H1 (cell line): Measurements from ENCODE around the gene BICDL1. TPM values are rescaled to one million over a fixed set of nuclear protein-coding genes. Genes with fewer than 3 reads are reported as not detected.

Source experiments
- CTCF ChIA-PET: fragments of 300-600 bp; sonication (Branson Sonifier 250); formaldehyde crosslinking; loops from one replicate; lab custom pipeline; 2021; ENCODE audit not compliant: partially characterized antibody; lab: Charles Lee
- POLR2A ChIA-PET: fragments of 300-600 bp; sonication (Branson Sonifier 250); formaldehyde crosslinking; loops from one replicate; lab custom pipeline; 2021; ENCODE audit warnings: inconsistent platforms; ENCODE audit not compliant: partially characterized antibody; lab: Charles Lee
- DNase-seq, 2 experiments: peaks; one replicate each; pipeline versions ENCODE4 v3.0.0 to v3.0.0-alpha.2; 2010 to 2022; ENCODE audit warnings: low spot score in 2 of 2, low read depth in 1 of 2, mixed read lengths in 1 of 2
- FAIRE-seq: peaks from 2 replicates; lab custom pipeline; 2011; peaks lifted over from hg19 to GRCh38; lab: Jason Lieb, UNC
- H2AFZ ChIP-seq: 2 replicates; pipeline ENCODE4 v1.8.1; 2012; ENCODE audit warnings: low read length, inconsistent platforms
- H2AK5ac ChIP-seq: 2 replicates; pipeline ENCODE4 v1.6.1; 2013; ENCODE audit warnings: low read depth, low read length
- H2BK120ac ChIP-seq: replicated peaks from 2 replicates; pipeline ENCODE3; 2013; ENCODE audit warnings: low read depth, low read length, inconsistent platforms
- H2BK12ac ChIP-seq: 2 replicates; pipeline ENCODE4 v1.6.1; 2013; ENCODE audit warnings: low read depth, low read length
- H2BK15ac ChIP-seq: 2 replicates; pipeline ENCODE4 v1.6.1; 2013; ENCODE audit warnings: low read length
- H2BK20ac ChIP-seq: 2 replicates; pipeline ENCODE4 v1.6.1; 2013; ENCODE audit warnings: low read length
- H2BK5ac ChIP-seq: 2 replicates; pipeline ENCODE4 v1.6.1; 2013; ENCODE audit warnings: low read depth, low read length
- H3K14ac ChIP-seq: 2 replicates; pipeline ENCODE4 v1.6.1; 2013; ENCODE audit warnings: inconsistent platforms; ENCODE audit not compliant: insufficient read length
- H3K18ac ChIP-seq: 2 replicates; pipeline ENCODE4 v1.6.1; 2013; ENCODE audit warnings: low read length; ENCODE audit errors: extremely low read depth
- H3K23ac ChIP-seq: 2 replicates; pipeline ENCODE4 v1.6.1; 2013; ENCODE audit warnings: inconsistent platforms; ENCODE audit not compliant: insufficient read length
- H3K23me2 ChIP-seq: 2 replicates; pipeline ENCODE4 v1.6.1; 2013; ENCODE audit warnings: low read depth, low read length
- H3K27ac ChIP-seq: 2 replicates; pipeline ENCODE4 v1.6.1; 2011; ENCODE audit warnings: low read depth, low read length, inconsistent platforms
- H3K27me3 ChIP-seq, 4 experiments: replicated peaks in 1 of 4; 1 replicate in 1 of 4; 2 replicates in 3 of 4; pipeline versions ENCODE4 v1.6.1 to v1.8.1; 2011 to 2013; ENCODE audit warnings: low read length in 3 of 4, mild to moderate bottlenecking in 3 of 4, inconsistent platforms in 2 of 4, mixed read lengths in 2 of 4, moderate library complexity in 1 of 4; ENCODE audit not compliant: control insufficient read depth in 3 of 4, insufficient read depth in 3 of 4; ENCODE audit errors: extremely low read depth in 1 of 4
- H3K36me3 ChIP-seq, 4 experiments: 2 replicates each; pipeline versions ENCODE4 v1.6.1 to v1.8.1; 2011 to 2013; ENCODE audit warnings: mild to moderate bottlenecking in 4 of 4, low read length in 3 of 4, moderate library complexity in 2 of 4, control low read depth in 1 of 4, inconsistent platforms in 1 of 4; ENCODE audit not compliant: insufficient read depth in 4 of 4, control insufficient read depth in 2 of 4
- H3K4ac ChIP-seq: replicated peaks from 2 replicates; pipeline ENCODE3; 2013; ENCODE audit warnings: low read length, low read depth, mixed read lengths, inconsistent platforms; ENCODE audit not compliant: insufficient read length
- H3K4me1 ChIP-seq, 4 experiments: replicated peaks in 1 of 4; 1 replicate in 1 of 4; 2 replicates in 3 of 4; pipeline versions ENCODE4 v1.6.1 to v1.8.1; 2011 to 2013; ENCODE audit warnings: low read length in 3 of 4, inconsistent platforms in 2 of 4, mixed read lengths in 1 of 4; ENCODE audit not compliant: insufficient read depth in 4 of 4, control insufficient read depth in 3 of 4
- H3K4me2 ChIP-seq, 2 experiments: 2 replicates each; pipeline versions ENCODE4 v1.6.1 to v1.8.1; 2011 to 2013; ENCODE audit warnings: low read depth in 2 of 2, low read length in 2 of 2, control low read depth in 1 of 2, inconsistent platforms in 1 of 2, mild to moderate bottlenecking in 1 of 2; ENCODE audit not compliant: insufficient read depth in 1 of 2
- H3K4me3 ChIP-seq, 4 experiments: fragments of 200-600, 300-600 bp in 1 of 4; sonication (generic), shearing (Covaris generic), sonication (Bioruptor Twin) in 1 of 4; 2 replicates each; pipeline versions ENCODE4 v1.5.1 to v1.8.1; 2011 to 2016; ENCODE audit warnings: low read length in 4 of 4, low read depth in 3 of 4, control low read depth in 2 of 4, inconsistent platforms in 2 of 4, mild to moderate bottlenecking in 2 of 4, mixed read lengths in 1 of 4, moderate library complexity in 1 of 4; ENCODE audit not compliant: insufficient read depth in 2 of 4; ENCODE audit errors: extremely low read depth in 1 of 4
- H3K56ac ChIP-seq: replicated peaks from 2 replicates; pipeline ENCODE3; 2013; ENCODE audit warnings: low read depth, mild to moderate bottlenecking, mixed read lengths, low read length, inconsistent platforms; ENCODE audit not compliant: insufficient read length
- H3K79me1 ChIP-seq: 2 replicates; pipeline ENCODE4 v1.6.1; 2013; ENCODE audit warnings: low read depth, low read length, control low read depth
- H3K79me2 ChIP-seq, 2 experiments: 2 replicates each; pipeline versions ENCODE4 v1.6.1 to v1.8.1; 2012 to 2013; ENCODE audit warnings: low read length in 2 of 2, mild to moderate bottlenecking in 2 of 2, inconsistent platforms in 1 of 2; ENCODE audit not compliant: insufficient read depth in 2 of 2, control insufficient read depth in 1 of 2
- H3K9ac ChIP-seq, 4 experiments: replicated peaks in 1 of 4; 1 replicate in 1 of 4; 2 replicates in 3 of 4; pipeline versions ENCODE4 v1.6.1 to v1.8.1; 2011 to 2013; ENCODE audit warnings: low read depth in 3 of 4, low read length in 3 of 4, control low read depth in 2 of 4, mild to moderate bottlenecking in 2 of 4, moderate library complexity in 2 of 4, inconsistent platforms in 1 of 4; ENCODE audit errors: extremely low read depth in 1 of 4
- H3K9me3 ChIP-seq, 2 experiments: 2 replicates each; pipeline versions ENCODE4 v1.6.1 to v1.8.1; 2012 to 2013; ENCODE audit warnings: mild to moderate bottlenecking in 2 of 2, moderate library complexity in 2 of 2, control low read depth in 1 of 2, inconsistent platforms in 1 of 2, low read depth in 1 of 2, low read length in 1 of 2, mixed read lengths in 1 of 2; ENCODE audit not compliant: insufficient read depth in 2 of 2
- H4K20me1 ChIP-seq, 2 experiments: replicated peaks in 1 of 2; 2 replicates each; pipeline versions ENCODE3 to v1.8.1; 2011 to 2013; ENCODE audit warnings: inconsistent platforms in 2 of 2, low read length in 2 of 2, mild to moderate bottlenecking in 1 of 2; ENCODE audit not compliant: insufficient read depth in 2 of 2, control insufficient read depth in 1 of 2
- H4K5ac ChIP-seq: 2 replicates; pipeline ENCODE4 v1.6.1; 2013; ENCODE audit warnings: low read length, low read depth, mixed read lengths, inconsistent platforms; ENCODE audit not compliant: insufficient read length
- H4K8ac ChIP-seq: 2 replicates; pipeline ENCODE4 v1.8.0; 2013; ENCODE audit warnings: mild to moderate bottlenecking, moderate library complexity, low read length, inconsistent platforms; ENCODE audit not compliant: insufficient read depth; ENCODE audit errors: extremely low read depth
- H4K91ac ChIP-seq: replicated peaks from 2 replicates; pipeline ENCODE3; 2013; ENCODE audit warnings: low read length, mixed read lengths, inconsistent platforms; ENCODE audit not compliant: insufficient read length
- ASH2L ChIP-seq: fragments of 200-600, 300-600 bp; sonication (generic); IDR thresholded peaks from one replicate; pipeline ENCODE4 v1.7.1; 2017; ENCODE audit warnings: low read length
- CBX5 ChIP-seq: fragments of 300-800, 300-1000 bp; sonication (generic); IDR thresholded peaks from 2 replicates; pipeline ENCODE4 v1.7.1; 2016; ENCODE audit warnings: antibody characterized with exemption, low read length, low read depth
- EGR1 ChIP-seq: IDR thresholded peaks from 2 replicates; pipeline ENCODE4 v1.6.1; 2011; ENCODE audit warnings: low read depth, low read length, borderline replicate concordance
- HDAC6 ChIP-seq: IDR thresholded peaks from one replicate; pipeline ENCODE4 v1.7.1; 2012; ENCODE audit warnings: low read depth, mild to moderate bottlenecking, inconsistent platforms, low read length, moderate library complexity
- JUN ChIP-seq: IDR thresholded peaks from 2 replicates; pipeline ENCODE4 v1.6.1; 2011; ENCODE audit warnings: low read depth, mild to moderate bottlenecking, improper control_type of control experiment, low read length
- JUND ChIP-seq: IDR thresholded peaks from 2 replicates; pipeline ENCODE4 v1.6.1; 2011; ENCODE audit warnings: mild to moderate bottlenecking, improper control_type of control experiment, low read length
- MAX ChIP-seq: IDR thresholded peaks from 2 replicates; pipeline ENCODE4 v1.6.1; 2012; ENCODE audit warnings: inconsistent platforms
- PHF8 ChIP-seq: fragments of 200-600 bp; sonication (generic); conservative IDR thresholded peaks from 2 replicates; pipeline ENCODE4 v1.7.1; 2012; ENCODE audit warnings: low read depth, mild to moderate bottlenecking, inconsistent platforms, low read length, moderate library complexity
- POU5F1 ChIP-seq: IDR thresholded peaks from 2 replicates; pipeline ENCODE4 v1.6.1; 2011; ENCODE audit warnings: low read depth, mild to moderate bottlenecking, low read length, moderate library complexity
- RXRA ChIP-seq: IDR thresholded peaks from 2 replicates; pipeline ENCODE4 v1.6.1; 2011; ENCODE audit warnings: low read depth, mild to moderate bottlenecking, low read length, moderate library complexity; ENCODE audit not compliant: insufficient read depth
- SAP30 ChIP-seq: fragments of 300-600 bp; sonication (generic); IDR thresholded peaks from 2 replicates; pipeline ENCODE4 v1.7.1; 2012; ENCODE audit warnings: low read length, moderate library complexity, mild to moderate bottlenecking, inconsistent platforms; ENCODE audit not compliant: insufficient read depth, insufficient replicate concordance
- SIN3A ChIP-seq, 2 experiments: IDR thresholded peaks in 1 of 2; conservative IDR thresholded peaks in 1 of 2; 2 replicates each; pipeline ENCODE4 v1.6.1; 2011 to 2012; ENCODE audit warnings: low read length in 2 of 2, improper control_type of control experiment in 1 of 2, low read depth in 1 of 2, mild to moderate bottlenecking in 1 of 2
- SP4 ChIP-seq: IDR thresholded peaks from 2 replicates; pipeline ENCODE4 v1.6.1; 2012; ENCODE audit warnings: low read length, inconsistent platforms
- WGBS, 2 experiments: shearing (Covaris generic) in 1 of 2; methylation state at CpG; one replicate each; pipeline versions ENCODE4 v1.1.6 to v1.1.7; 2013 to 2015; ENCODE audit warnings: low lambda C conversion rate in 2 of 2, mixed read lengths in 2 of 2, inconsistent platforms in 1 of 2, low coverage in 1 of 2, missing lambda C conversion rate in 1 of 2; ENCODE audit not compliant: insufficient replicate concordance in 2 of 2, insufficient coverage in 1 of 2, insufficient read length in 1 of 2; ENCODE audit errors: extremely low coverage in 1 of 2, missing lambda C conversion rate in 1 of 2; 5-methylcytosine and 5-hydroxymethylcytosine counted together
- polyA plus RNA-seq, 7 experiments: library from polyadenylated mRNA; depleted of rRNA in 3 of 7; stranded (reverse) in 5 of 7; unstranded in 2 of 7; fragments of >200 nt in 5 of 7; fragments of 200-250 nt in 2 of 7; gene quantifications; 1 replicate in 5 of 7; 2 replicates in 1 of 7; 4 replicates in 1 of 7; pipeline versions ENCODE4 v1.2.1 to v1.2.3, GENCODE V29; 2011 to 2013; ENCODE audit warnings: missing spikeins in 2 of 7, mixed read lengths in 2 of 7
- total RNA-seq: library from RNA; stranded (reverse); fragmentation: NEBNext Ultra II Directional; extraction: Animal tissue kit (Norgen Biotek cat#: 25700); gene quantifications from 2 replicates; pipeline ENCODE4 v1.2.1, GENCODE V29; 2021

BICDL1 gene
- total and polyA plus RNA-seq, 2 of the 8 experiments (the other 6 are each of a cell fraction or from before 2014, with no cell fraction given) = 17.2 to 25.9 TPM

DNA sequence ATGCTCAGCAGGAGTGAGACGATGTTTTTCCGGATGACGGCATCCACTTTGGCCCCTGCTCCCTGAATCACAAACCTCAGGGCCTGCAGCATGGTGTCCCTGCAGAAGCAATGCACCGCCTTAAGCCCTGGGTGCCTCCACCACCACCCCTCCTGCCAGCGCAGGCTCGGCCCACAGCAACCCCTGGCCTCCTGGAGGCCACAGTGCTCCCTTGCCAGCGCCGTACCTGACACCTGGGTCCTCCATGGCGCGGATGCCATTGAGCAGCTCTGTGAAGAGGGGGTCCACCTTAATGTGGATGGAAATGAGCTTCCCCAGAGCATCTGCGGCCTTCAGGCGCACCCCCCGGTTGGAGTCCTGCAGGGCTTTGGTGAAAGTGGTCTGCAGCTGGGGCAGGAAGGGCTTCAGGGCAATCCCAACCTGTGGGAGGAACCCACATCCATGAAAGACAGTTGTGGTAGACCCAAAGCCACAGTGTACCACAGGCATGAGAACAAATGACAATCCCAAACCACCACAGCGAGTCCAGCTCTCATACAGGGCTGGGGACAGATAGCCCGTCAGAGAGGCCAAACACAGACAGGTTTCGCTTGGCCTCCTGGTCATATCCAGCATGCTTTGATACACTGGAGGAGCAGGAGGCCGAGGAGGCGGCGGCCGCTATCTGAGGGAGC is 145.4 kb downstream of the BICDL1 start:
- no peak overlapping the region for H3K9ac ChIP-seq
- H3K27me3 ChIP-seq = no peaks in the 10 kb centered on the region; a peak in 1 of 7 replicates
- H4K91ac ChIP-seq = no peak overlapping the region
- WGBS, 2 experiments = 95% methylated on average over 20 of the region's 20 CpGs; no CpG with 5 or more reads in 1 of the 2 experiments
- no peak overlapping the region for H3K23ac ChIP-seq
- H3K36me3 ChIP-seq = peaks cover 73 to 94% (median 87%) of the 10 kb centered on the region in 4 experiments
- H3K56ac ChIP-seq = no peak overlapping the region
- H2BK20ac ChIP-seq = no peak overlapping the region
- H3K14ac ChIP-seq = no peak overlapping the region
- no peak overlapping the region for H3K4me2 ChIP-seq
- H2AK5ac ChIP-seq = no peak overlapping the region
- H4K8ac ChIP-seq = no peak overlapping the region
- no peaks in the 10 kb centered on the region for H3K23me2 ChIP-seq
- ChIA-PET POLR2A (interaction anchor here (0.6 to 3.2 kb wide), 9 partner anchors 8 to 159 kb away, joined by 3 to 13 read pairs (median 3); partner anchors contain the start of genes RNU4-1 and RPLP0), CTCF (interaction anchor here (0.8 to 1.3 kb wide), 5 partner anchors 9 to 38 kb away, joined by 3 to 4 read pairs (median 3); no protein-coding TSS in a partner anchor)
- no peak overlapping the region for H3K4ac ChIP-seq
- H2BK15ac ChIP-seq = no peak overlapping the region
- H2BK5ac ChIP-seq = peak overlapping the region; percentile 24; the same call in 1 of the 2 replicates
- H4K20me1 ChIP-seq = peaks cover 0 to 14% of the 10 kb centered on the region in 2 experiments
- DNase-seq (no peak), FAIRE-seq (no peak)
- H2BK120ac ChIP-seq = no peak overlapping the region
- no peak overlapping the region for H3K4me3 ChIP-seq
- H3K4me1 ChIP-seq = no peaks in the 10 kb centered on the region
- no peak overlapping the region for H2AFZ ChIP-seq
- no peaks in the 10 kb centered on the region; the same call in none of the 2 replicates for H3K79me1 ChIP-seq
- H2BK12ac ChIP-seq = no peak overlapping the region
- no peaks in the 10 kb centered on the region for H3K79me2 ChIP-seq
- no peak overlapping the region for H3K27ac ChIP-seq
- H3K18ac ChIP-seq = no peak overlapping the region
- no peak overlapping the region for H4K5ac ChIP-seq
- no peaks in the 10 kb centered on the region for H3K9me3 ChIP-seq
- TF ChIP-seq PHF8 (no peak), CBX5 (no peak), HDAC6 (no peak), SAP30 (no peak), RXRA (no peak), JUND (no peak), SP4 (no peak), ASH2L (no peak), SIN3A (conservative IDR thresholded peaks at IDR 0.05 in 1 of 2, IDR thresholded peaks at IDR 0.05 in 1 of 2; ENCODE audit: low read depth in 1 of 2, low read length in 2 of 2) (no peak), EGR1 (no peak), POU5F1 (no peak), MAX (no peak), JUN (no peak)
